Testis (tissue), 3 donors: ENCODE measurements around the gene CNDP1. TPM values are rescaled to one million over a fixed set of nuclear protein-coding genes. Genes with fewer than 3 reads are reported as not detected.

Experiments used
- DNase-seq: peaks from one replicate; pipeline ENCODE4 v3.0.0-alpha.2; 2019
- H3K27ac ChIP-seq, 2 donors: fragments of 200-600 bp; sonication (generic); one replicate each; pipeline ENCODE4 v1.5.1; 2019
- H3K27me3 ChIP-seq: fragments of 200-600 bp; sonication (generic); one replicate; pipeline ENCODE4 v1.5.1; 2019
- H3K36me3 ChIP-seq: fragments of 200-600 bp; sonication (generic); one replicate; pipeline ENCODE4 v1.5.1; 2017; ENCODE audit warnings: low read depth; ENCODE audit errors: missing control alignments
- H3K4me1 ChIP-seq: fragments of 200-600 bp; sonication (generic); one replicate; pipeline ENCODE4 v1.5.1; 2019
- H3K4me3 ChIP-seq, 2 donors: fragments of 200-600 bp; sonication (generic); one replicate each; pipeline ENCODE4 v1.5.1; 2017 to 2019
- H3K9me3 ChIP-seq: fragments of 200-600 bp; sonication (generic); one replicate; pipeline ENCODE4 v1.5.1; 2017
- POLR2A ChIP-seq: fragments of 450-650 bp; IDR thresholded peaks from one replicate; pipeline ENCODE4 v1.6.1; 2017; ENCODE audit warnings: antibody characterized with exemption, mild to moderate bottlenecking, moderate library complexity
- WGBS, 2 donors: methylation state at CpG; one replicate each; pipeline ENCODE4 v1.1.5; 2018; 5-methylcytosine and 5-hydroxymethylcytosine counted together
- intact Hi-C: fragments of 100-400 bp; cut with DNase I; formaldehyde crosslinking; loops from one replicate; pipeline ENCODE4 v1.15.1; 2023; ENCODE audit warnings: low total_unique reads
- polyA plus RNA-seq: library from polyadenylated mRNA; stranded (reverse); fragments of 350-450 nt; fragmentation: Illumina TruSeq; extraction: RNeasy Lipid Tissue Mini Kit (QIAGEN cat#74804); gene quantifications from one replicate; pipeline ENCODE4 v1.2.3, GENCODE V29; 2014; ENCODE audit warnings: low read depth, low replicate concordance; ENCODE audit not compliant: insufficient read depth
- total RNA-seq, 2 donors: library from RNA; depleted of rRNA; stranded (reverse); fragments of >200 nt; gene quantifications; one replicate each; pipeline ENCODE4 v1.2.3, GENCODE V29; 2016
- TF ChIP-seq, protein P1 (sequence below), 3 experiments: fragments of 450-650 bp in 2 of 3; fragments of 200-600 bp in 1 of 3; sonication (generic) in 1 of 3; IDR thresholded peaks; one replicate each; pipeline ENCODE4 v1.5.1; 2016 to 2019; ENCODE audit warnings: antibody characterized with exemption in 3 of 3, mild to moderate bottlenecking in 2 of 3, moderate library complexity in 1 of 3

Gene CNDP1
- total and polyA plus RNA-seq, 3 donors from 2014 or later, result 0.31 to 1.3 (median 0.40) TPM

DNA sequence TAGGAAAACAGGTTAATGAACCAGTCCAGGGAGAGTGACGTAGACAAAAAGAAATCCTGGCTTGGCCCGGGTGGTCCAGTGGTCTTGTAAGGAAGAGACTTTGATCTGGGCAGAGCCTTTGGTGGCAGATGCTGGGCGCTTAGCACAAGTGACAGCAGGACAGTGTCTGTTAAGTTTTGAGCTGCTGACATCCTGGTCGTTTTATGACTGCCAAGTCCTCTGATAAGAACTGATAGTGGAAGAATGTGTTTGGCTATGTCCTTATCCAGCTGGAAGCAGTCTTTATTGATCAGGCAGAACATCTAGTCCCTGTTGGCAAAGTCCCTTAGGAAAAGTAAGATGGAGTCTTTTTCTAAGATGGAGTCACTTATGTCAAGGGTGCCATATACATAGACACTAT is 36.0 kb downstream of the CNDP1 start:
- TF ChIP-seq, protein P1, sequence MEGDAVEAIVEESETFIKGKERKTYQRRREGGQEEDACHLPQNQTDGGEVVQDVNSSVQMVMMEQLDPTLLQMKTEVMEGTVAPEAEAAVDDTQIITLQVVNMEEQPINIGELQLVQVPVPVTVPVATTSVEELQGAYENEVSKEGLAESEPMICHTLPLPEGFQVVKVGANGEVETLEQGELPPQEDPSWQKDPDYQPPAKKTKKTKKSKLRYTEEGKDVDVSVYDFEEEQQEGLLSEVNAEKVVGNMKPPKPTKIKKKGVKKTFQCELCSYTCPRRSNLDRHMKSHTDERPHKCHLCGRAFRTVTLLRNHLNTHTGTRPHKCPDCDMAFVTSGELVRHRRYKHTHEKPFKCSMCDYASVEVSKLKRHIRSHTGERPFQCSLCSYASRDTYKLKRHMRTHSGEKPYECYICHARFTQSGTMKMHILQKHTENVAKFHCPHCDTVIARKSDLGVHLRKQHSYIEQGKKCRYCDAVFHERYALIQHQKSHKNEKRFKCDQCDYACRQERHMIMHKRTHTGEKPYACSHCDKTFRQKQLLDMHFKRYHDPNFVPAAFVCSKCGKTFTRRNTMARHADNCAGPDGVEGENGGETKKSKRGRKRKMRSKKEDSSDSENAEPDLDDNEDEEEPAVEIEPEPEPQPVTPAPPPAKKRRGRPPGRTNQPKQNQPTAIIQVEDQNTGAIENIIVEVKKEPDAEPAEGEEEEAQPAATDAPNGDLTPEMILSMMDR (IDR thresholded peaks at IDR 0.05), result no peak
- no peak for TF ChIP-seq POLR2A
- H3K36me3 ChIP-seq, result no peaks in the 10 kb centered on the region
- no peaks in the 10 kb centered on the region for H3K4me1 ChIP-seq
- WGBS, 2 donors, result 60 to 81% methylated on average over 4 of the region's 4 CpGs
- no peaks in the 10 kb centered on the region for H3K9me3 ChIP-seq
- H3K4me3 ChIP-seq, result no peak overlapping the region
- no peaks in the 10 kb centered on the region for H3K27me3 ChIP-seq
- DNase-seq, result no peak
- intact Hi-C loops, result no loop called here
- H3K27ac ChIP-seq, result no peak overlapping the region

DNA sequence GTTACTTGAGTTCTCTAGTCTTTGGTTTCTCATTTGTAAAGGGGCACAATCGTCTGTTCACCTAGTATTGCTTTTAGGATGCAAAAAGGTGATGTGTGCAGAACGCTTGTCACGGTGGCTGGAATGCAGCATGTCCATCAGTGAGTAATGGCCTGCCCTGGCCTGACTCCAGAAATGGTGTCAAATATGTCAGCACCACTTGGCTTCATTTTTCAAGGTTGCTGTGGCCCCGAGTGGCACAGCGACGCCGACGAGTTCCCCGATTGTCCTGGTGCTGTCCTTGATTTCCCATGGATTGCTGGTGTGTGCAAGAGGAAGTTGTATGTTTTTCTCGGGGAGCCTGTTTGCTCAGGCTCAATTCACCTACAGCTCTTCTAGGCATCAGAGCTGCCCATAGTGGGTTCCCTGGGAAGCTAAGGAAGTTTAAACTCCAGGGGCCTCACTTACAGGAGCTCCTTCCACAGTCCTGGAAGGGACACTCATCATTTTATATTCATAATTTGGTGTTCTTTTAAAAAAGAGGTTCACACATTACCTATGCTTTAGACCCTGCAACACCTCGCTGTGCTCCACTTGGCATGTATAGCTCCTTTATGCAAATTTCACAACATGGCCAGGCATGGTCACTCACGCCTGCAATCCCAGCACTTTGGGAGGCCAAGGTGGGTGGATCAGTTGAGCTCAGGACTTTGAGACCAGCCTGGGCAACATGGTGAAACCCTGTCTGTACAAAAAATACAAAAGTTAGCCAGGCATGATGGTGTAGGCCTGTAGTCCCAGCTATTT is 37.8 kb downstream of the CNDP1 start:
- Histone ChIP-seq H3K4me1 (no peaks in the 10 kb centered on the region), H3K27me3 (no peaks in the 10 kb centered on the region), H3K4me3 (no peak overlapping the region), H3K36me3 (no peaks in the 10 kb centered on the region), H3K9me3 (no peaks in the 10 kb centered on the region), H3K27ac (no peak overlapping the region)
- intact Hi-C loops, result no loop called here
- TF ChIP-seq POLR2A, result no peak
- TF ChIP-seq, protein P1 (IDR thresholded peaks at IDR 0.05), result no peak
- DNase-seq, result no peak
- 83 to 85% methylated on average over 12 of the region's 12 CpGs for WGBS, 2 donors

DNA sequence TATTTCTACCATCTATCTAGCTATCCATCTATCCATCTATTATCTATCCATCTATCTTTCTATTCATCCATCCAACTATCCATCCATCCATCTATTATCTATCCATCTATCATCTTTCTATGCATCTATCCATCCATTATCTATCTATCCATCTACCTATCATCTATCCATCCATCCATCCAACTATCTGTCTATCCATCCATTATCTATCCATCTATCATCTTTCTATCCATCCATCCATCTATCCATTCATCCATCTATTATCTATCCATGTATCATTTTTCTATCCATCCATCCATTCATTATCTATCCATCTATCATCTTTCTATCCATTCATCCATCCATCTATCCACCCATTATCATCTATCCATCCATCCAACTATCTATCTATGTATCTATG is 38.8 kb downstream of the CNDP1 start:
- H3K4me1 ChIP-seq, result no peaks in the 10 kb centered on the region
- DNase-seq, result no peak
- no peaks in the 10 kb centered on the region for H3K27me3 ChIP-seq
- H3K9me3 ChIP-seq, result no peaks in the 10 kb centered on the region
- TF ChIP-seq, protein P1 (IDR thresholded peaks at IDR 0.05), result no peak
- no peak for TF ChIP-seq POLR2A
- no peaks in the 10 kb centered on the region for H3K36me3 ChIP-seq
- intact Hi-C loops, result no loop called here
- H3K27ac ChIP-seq, result no peak overlapping the region
- no peak overlapping the region for H3K4me3 ChIP-seq

DNA sequence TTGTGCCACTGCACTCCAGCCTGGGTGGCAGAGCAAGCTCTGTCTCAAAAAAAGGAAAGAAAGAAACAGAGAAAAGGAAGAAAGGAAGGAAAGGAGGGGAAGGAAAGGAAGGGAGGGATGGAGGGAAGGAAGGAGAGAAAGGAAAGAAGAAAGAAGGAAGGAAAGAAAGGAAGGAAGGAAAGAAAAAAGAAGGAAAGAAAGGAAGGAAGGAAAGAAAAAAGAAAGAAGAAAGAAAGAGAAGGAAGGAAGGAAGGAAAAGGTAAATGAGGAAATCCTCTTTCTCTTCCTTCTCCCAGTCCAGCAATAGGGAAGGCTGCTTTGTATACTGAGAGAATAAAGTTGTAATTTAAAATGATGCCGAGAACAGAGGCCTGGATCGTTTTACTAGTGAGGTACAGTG is 40.6 kb downstream of the CNDP1 start:
- intact Hi-C loops, result no loop called here

More for the DNA sequence above, 40.6 kb downstream of the CNDP1 start:
- Histone ChIP-seq H3K4me3 (no peak overlapping the region), H3K4me1 (no peaks in the 10 kb centered on the region), H3K9me3 (no peaks in the 10 kb centered on the region), H3K27ac (no peak overlapping the region), H3K27me3 (no peaks in the 10 kb centered on the region), H3K36me3 (no peaks in the 10 kb centered on the region)
- TF ChIP-seq POLR2A, result no peak
- TF ChIP-seq, protein P1 (IDR thresholded peaks at IDR 0.05), result no peak
- no peak for DNase-seq
- WGBS, 2 donors, result 47 to 52% methylated on average over 2 of the region's 2 CpGs
